GM12878 (cell line): Measurements from ENCODE around the gene BTBD6. TPM values are rescaled to one million over a fixed set of nuclear protein-coding genes. Genes with fewer than 3 reads are reported as not detected.

Source experiments
- ATAC-seq: fragments of 200-7000 bp; cut with Tn5 transposase; 3 replicates; pipeline ENCODE4 v1.9.1; 2020; ENCODE audit warnings: mild to moderate bottlenecking, moderate library complexity
- BruUV-seq: library from RNA; stranded (reverse); fragments of 400-500 nt; replicated peaks from 2 replicates; lab custom pipeline; 2021; lab: Mats Ljungman, UMichigan
- CTCF ChIA-PET: fragments of 300-600 bp; sonication (Branson Sonifier 250); formaldehyde crosslinking; extraction: SDS; loops from one replicate; lab custom pipeline; 2021; ENCODE audit warnings: inconsistent platforms; lab: Yijun Ruan, JAX
- POLR2A ChIA-PET: fragments of 350-600 bp; formaldehyde crosslinking; extraction: SDS; loops from one replicate; lab custom pipeline; 2021; ENCODE audit warnings: inconsistent platforms; lab: Charles Lee
- RAD21 ChIA-PET: fragments of 300-600 bp; sonication (Branson Sonifier 250); formaldehyde crosslinking; loops from one replicate; lab custom pipeline; 2023; ENCODE audit warnings: antibody characterized with exemption; ENCODE audit not compliant: unreplicated experiment; lab: Charles Lee
- SMC1A ChIA-PET: fragments of 300-600 bp; sonication (Branson Sonifier 250); formaldehyde crosslinking; loops from one replicate; lab custom pipeline; 2023; ENCODE audit not compliant: unreplicated experiment, uncharacterized antibody; lab: Charles Lee
- DNase-seq: peaks from one replicate; pipeline ENCODE4 v3.0.0-alpha.2; 2011; ENCODE audit warnings: low read depth, low spot score
- FAIRE-seq: peaks from 3 replicates; lab custom pipeline; 2011; peaks lifted over from hg19 to GRCh38; lab: Jason Lieb, UNC
- H2AFZ ChIP-seq: 2 replicates; pipeline ENCODE4 v1.6.0; 2011; ENCODE audit warnings: low read depth, low read length, control low read depth; ENCODE audit not compliant: control insufficient read depth
- H3K27ac ChIP-seq: 2 replicates; pipeline ENCODE4 v1.5.1; 2011; ENCODE audit warnings: control low read depth; ENCODE audit not compliant: control insufficient read depth, insufficient read depth
- H3K27me3 ChIP-seq, 2 experiments: replicated peaks in 1 of 2; 2 replicates each; pipeline versions ENCODE4 v1.6.0 to v1.6.1; 2011; ENCODE audit warnings: low read length in 1 of 2; ENCODE audit not compliant: control insufficient read depth in 2 of 2, insufficient read depth in 2 of 2
- H3K36me3 ChIP-seq, 2 experiments: 2 replicates each; pipeline ENCODE4 v1.5.1; 2011; ENCODE audit warnings: low read length in 1 of 2; ENCODE audit not compliant: control insufficient read depth in 2 of 2, insufficient read depth in 2 of 2
- H3K4me1 ChIP-seq: 2 replicates; pipeline ENCODE4 v1.6.1; 2011; ENCODE audit warnings: mild to moderate bottlenecking, low read length, moderate library complexity, mixed read lengths; ENCODE audit not compliant: control insufficient read depth, insufficient read depth
- H3K4me2 ChIP-seq: 2 replicates; pipeline ENCODE4 v1.6.0; 2011; ENCODE audit warnings: control low read depth; ENCODE audit not compliant: control insufficient read depth, insufficient read depth
- H3K4me3 ChIP-seq: fragments of 200-600 bp; sonication (generic); 2 replicates; pipeline ENCODE4 v1.5.1; 2016
- H3K79me2 ChIP-seq: 2 replicates; pipeline ENCODE4 v1.6.0; 2011; ENCODE audit warnings: low read length; ENCODE audit not compliant: control insufficient read depth, insufficient read depth
- H3K9ac ChIP-seq: 2 replicates; pipeline ENCODE4 v1.8.0; 2011; ENCODE audit warnings: low read length, control low read depth, mixed read lengths; ENCODE audit not compliant: control insufficient read depth, insufficient read depth
- H3K9me3 ChIP-seq: replicated peaks from 3 replicates; pipeline ENCODE4 v1.5.1; 2011; ENCODE audit warnings: mild to moderate bottlenecking, low read length; ENCODE audit not compliant: control insufficient read depth, insufficient read depth
- H4K20me1 ChIP-seq: 2 replicates; pipeline ENCODE4 v1.6.0; 2011; ENCODE audit not compliant: control insufficient read depth, insufficient read depth
- CBX5 ChIP-seq: sonication (generic); IDR thresholded peaks from 2 replicates; pipeline ENCODE4 v1.6.1; 2016; ENCODE audit warnings: low read depth, moderate library complexity, mild to moderate bottlenecking, inconsistent platforms
- KLF5 ChIP-seq: fragments of 450-650 bp; IDR thresholded peaks from 2 replicates; pipeline ENCODE4 v1.6.1; 2014; ENCODE audit warnings: mild to moderate bottlenecking; ENCODE audit not compliant: partially characterized antibody
- MTA2 ChIP-seq: fragments of 450-650 bp; IDR thresholded peaks from 2 replicates; pipeline ENCODE4 v1.6.1; 2016; ENCODE audit warnings: low read depth, mild to moderate bottlenecking, moderate library complexity
- MTA3 ChIP-seq: IDR thresholded peaks from 2 replicates; pipeline ENCODE4 v1.6.1; 2012; ENCODE audit warnings: low read length, inconsistent platforms, borderline replicate concordance
- MYC ChIP-seq: IDR thresholded peaks from 2 replicates; pipeline ENCODE4 v1.6.1; 2011; ENCODE audit warnings: mild to moderate bottlenecking, low read length, moderate library complexity, inconsistent platforms; ENCODE audit not compliant: insufficient read depth, insufficient replicate concordance, insufficient read length, severe bottlenecking
- NR2C1 ChIP-seq: fragments of 450-650 bp; IDR thresholded peaks from 2 replicates; pipeline ENCODE4 v1.6.1; 2017; ENCODE audit warnings: antibody characterized with exemption, mild to moderate bottlenecking, moderate library complexity
- NR2F1 ChIP-seq: fragments of 450-650 bp; conservative IDR thresholded peaks from 2 replicates; pipeline ENCODE4 v1.6.1; 2017; ENCODE audit warnings: mild to moderate bottlenecking
- POLR2AphosphoS5 ChIP-seq: IDR thresholded peaks from 2 replicates; pipeline ENCODE4 v1.6.1; 2011; ENCODE audit warnings: mild to moderate bottlenecking, low read length, inconsistent platforms
- SIN3A ChIP-seq: IDR thresholded peaks from 2 replicates; pipeline ENCODE4 v1.6.1; 2012; ENCODE audit warnings: low read depth, low read length, improper control_type of control experiment
- SIX5 ChIP-seq: IDR thresholded peaks from 2 replicates; pipeline ENCODE4 v1.6.1; 2011; ENCODE audit warnings: mild to moderate bottlenecking, low read depth, low read length, moderate library complexity; ENCODE audit not compliant: severe bottlenecking
- TBL1XR1 ChIP-seq: IDR thresholded peaks from 2 replicates; pipeline ENCODE4 v1.6.1; 2012; ENCODE audit warnings: low read depth, low read length, improper control_type of control experiment
- WRNIP1 ChIP-seq: IDR thresholded peaks from 2 replicates; pipeline ENCODE4 v1.6.1; 2011; ENCODE audit warnings: low read depth, low read length, improper control_type of control experiment, borderline replicate concordance
- ZNF274 ChIP-seq: IDR thresholded peaks from one replicate; pipeline ENCODE4 v1.8.0; 2011; ENCODE audit not compliant: insufficient read length, insufficient read depth
- WGBS: methylation state at CpG from one replicate; pipeline ENCODE4 v1.1.6; 2016; ENCODE audit warnings: low lambda C conversion rate; ENCODE audit not compliant: insufficient replicate concordance, insufficient coverage; ENCODE audit errors: missing lambda C conversion rate; 5-methylcytosine and 5-hydroxymethylcytosine counted together
- in situ Hi-C: fragments of 300-500 bp; cut with MboI; formaldehyde crosslinking; loops from 9 replicates; pipeline ENCODE4 v1.14.3; 2018; ENCODE audit warnings: mixed read lengths
- intact Hi-C: fragments of 100-400 bp; cut with micrococcal nuclease; formaldehyde crosslinking; loops from one replicate; pipeline ENCODE4 v1.14.2; 2022; ENCODE audit not compliant: unreplicated experiment
- polyA plus RNA-seq, 11 experiments: library from polyadenylated mRNA; depleted of rRNA in 4 of 11; unstranded in 6 of 11; stranded (reverse) in 5 of 11; fragments of >200 nt; fragmentation: Nextera tagmentation in 4 of 11; fragmentation: Illumina TruSeq in 1 of 11; extraction: Ambion mirVana in 4 of 11; extraction: Trizol in 1 of 11; gene quantifications; 1 replicate in 1 of 11; 2 replicates in 10 of 11; pipeline versions ENCODE4 v1.2.1 to v1.2.3, GENCODE V29; 2011 to 2016; ENCODE audit warnings: inconsistent platforms in 2 of 11, missing spikeins in 2 of 11, low read depth in 1 of 11
- total RNA-seq, 4 experiments: library from RNA; depleted of rRNA in 3 of 4; stranded (reverse); fragments of >200 nt in 3 of 4; fragmentation: Illumina TruSeq in 1 of 4; extraction: Trizol in 1 of 4; gene quantifications; 2 replicates each; pipeline versions ENCODE4 v1.2.1 to v1.2.3, GENCODE V29; 2013 to 2021
- TF ChIP-seq, protein P1 (sequence below): IDR thresholded peaks from 2 replicates; pipeline ENCODE4 v1.6.1; 2011; ENCODE audit warnings: borderline replicate concordance, low read depth, mild to moderate bottlenecking, moderate library complexity, low read length; ENCODE audit not compliant: insufficient read depth, poor library complexity, severe bottlenecking
- TF ChIP-seq, protein P2 (sequence below): IDR thresholded peaks from 2 replicates; pipeline ENCODE4 v1.6.1; 2012; ENCODE audit warnings: low read depth, low read length, improper control_type of control experiment
- TF ChIP-seq, protein P3 (sequence below): IDR thresholded peaks from 2 replicates; pipeline ENCODE4 v1.6.1; 2012; ENCODE audit warnings: mild to moderate bottlenecking, low read depth, low read length

Gene BTBD6
- total and polyA plus RNA-seq, 10 of the 15 experiments (the other 5 are each of a cell fraction or from before 2014, with no cell fraction given): 1.4 to 36.5 (median 15.8) TPM

DNA sequence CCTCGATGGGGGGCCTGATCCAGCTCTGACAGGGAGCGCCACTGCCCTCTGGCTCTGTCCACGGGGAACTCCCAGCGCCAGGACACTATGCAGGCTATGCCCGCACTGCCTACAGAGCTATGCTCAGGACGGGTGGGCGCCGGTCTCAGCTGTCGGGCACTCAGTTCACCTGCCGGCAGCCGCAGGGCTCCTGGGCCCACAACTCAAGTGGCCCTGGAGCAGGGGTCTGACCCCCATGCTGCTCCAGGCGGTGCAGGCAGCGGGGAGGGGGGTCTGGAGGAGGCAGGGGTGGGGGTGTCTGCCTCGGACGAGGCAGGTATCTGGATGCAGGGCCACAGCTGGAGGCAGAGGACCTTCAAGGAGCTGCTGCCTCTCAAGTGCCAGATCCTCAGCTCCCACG lies 38.7 kb upstream of the BTBD6 start:
- no peak overlapping the region for H3K27ac ChIP-seq
- no peak for TF ChIP-seq MYC
- TF ChIP-seq, protein P1, sequence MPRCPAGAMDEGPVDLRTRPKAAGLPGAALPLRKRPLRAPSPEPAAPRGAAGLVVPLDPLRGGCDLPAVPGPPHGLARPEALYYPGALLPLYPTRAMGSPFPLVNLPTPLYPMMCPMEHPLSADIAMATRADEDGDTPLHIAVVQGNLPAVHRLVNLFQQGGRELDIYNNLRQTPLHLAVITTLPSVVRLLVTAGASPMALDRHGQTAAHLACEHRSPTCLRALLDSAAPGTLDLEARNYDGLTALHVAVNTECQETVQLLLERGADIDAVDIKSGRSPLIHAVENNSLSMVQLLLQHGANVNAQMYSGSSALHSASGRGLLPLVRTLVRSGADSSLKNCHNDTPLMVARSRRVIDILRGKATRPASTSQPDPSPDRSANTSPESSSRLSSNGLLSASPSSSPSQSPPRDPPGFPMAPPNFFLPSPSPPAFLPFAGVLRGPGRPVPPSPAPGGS: no peak
- no peak for TF ChIP-seq SIN3A
- no peak for TF ChIP-seq NR2C1
- no peak for TF ChIP-seq POLR2AphosphoS5
- TF ChIP-seq WRNIP1: no peak
- no peak for TF ChIP-seq KLF5
- TF ChIP-seq SIX5: no peak
- TF ChIP-seq, protein P2, sequence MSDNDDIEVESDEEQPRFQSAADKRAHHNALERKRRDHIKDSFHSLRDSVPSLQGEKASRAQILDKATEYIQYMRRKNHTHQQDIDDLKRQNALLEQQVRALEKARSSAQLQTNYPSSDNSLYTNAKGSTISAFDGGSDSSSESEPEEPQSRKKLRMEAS: no peak
- TF ChIP-seq ZNF274: no peak
- no peak for TF ChIP-seq MTA3
- TF ChIP-seq MTA2: no peak
- TF ChIP-seq NR2F1: no peak
- TF ChIP-seq TBL1XR1: no peak
- TF ChIP-seq CBX5: no peak
- TF ChIP-seq, protein P3, sequence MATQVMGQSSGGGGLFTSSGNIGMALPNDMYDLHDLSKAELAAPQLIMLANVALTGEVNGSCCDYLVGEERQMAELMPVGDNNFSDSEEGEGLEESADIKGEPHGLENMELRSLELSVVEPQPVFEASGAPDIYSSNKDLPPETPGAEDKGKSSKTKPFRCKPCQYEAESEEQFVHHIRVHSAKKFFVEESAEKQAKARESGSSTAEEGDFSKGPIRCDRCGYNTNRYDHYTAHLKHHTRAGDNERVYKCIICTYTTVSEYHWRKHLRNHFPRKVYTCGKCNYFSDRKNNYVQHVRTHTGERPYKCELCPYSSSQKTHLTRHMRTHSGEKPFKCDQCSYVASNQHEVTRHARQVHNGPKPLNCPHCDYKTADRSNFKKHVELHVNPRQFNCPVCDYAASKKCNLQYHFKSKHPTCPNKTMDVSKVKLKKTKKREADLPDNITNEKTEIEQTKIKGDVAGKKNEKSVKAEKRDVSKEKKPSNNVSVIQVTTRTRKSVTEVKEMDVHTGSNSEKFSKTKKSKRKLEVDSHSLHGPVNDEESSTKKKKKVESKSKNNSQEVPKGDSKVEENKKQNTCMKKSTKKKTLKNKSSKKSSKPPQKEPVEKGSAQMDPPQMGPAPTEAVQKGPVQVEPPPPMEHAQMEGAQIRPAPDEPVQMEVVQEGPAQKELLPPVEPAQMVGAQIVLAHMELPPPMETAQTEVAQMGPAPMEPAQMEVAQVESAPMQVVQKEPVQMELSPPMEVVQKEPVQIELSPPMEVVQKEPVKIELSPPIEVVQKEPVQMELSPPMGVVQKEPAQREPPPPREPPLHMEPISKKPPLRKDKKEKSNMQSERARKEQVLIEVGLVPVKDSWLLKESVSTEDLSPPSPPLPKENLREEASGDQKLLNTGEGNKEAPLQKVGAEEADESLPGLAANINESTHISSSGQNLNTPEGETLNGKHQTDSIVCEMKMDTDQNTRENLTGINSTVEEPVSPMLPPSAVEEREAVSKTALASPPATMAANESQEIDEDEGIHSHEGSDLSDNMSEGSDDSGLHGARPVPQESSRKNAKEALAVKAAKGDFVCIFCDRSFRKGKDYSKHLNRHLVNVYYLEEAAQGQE: no peak
- TF ChIP-seq, all 136 proteins: peak for 0
- Histone ChIP-seq H4K20me1 (no peaks in the 10 kb centered on the region), H3K9ac (no peak overlapping the region), H2AFZ (no peak overlapping the region), H3K4me1 (no peaks in the 10 kb centered on the region), H3K79me2 (no peaks in the 10 kb centered on the region), H3K9me3 (no peaks in the 10 kb centered on the region), H3K36me3 (peaks cover 0 to 9% of the 10 kb centered on the region in 2 experiments; a peak in 2 of 4 replicates), H3K27me3 (no peaks in the 10 kb centered on the region), H3K4me2 (no peak overlapping the region), H3K4me3 (no peak overlapping the region)
- no peak for ATAC-seq
- SMC1A ChIA-PET: no interaction called here
- POLR2A ChIA-PET: no interaction called here
- RAD21 ChIA-PET: no interaction called here
- in situ Hi-C loops (no loop called here), intact Hi-C loops (no loop called here)
- 89% methylated on average over 13 of the region's 16 CpGs for WGBS
- FAIRE-seq: no peak
- DNase-seq: no peak
- CTCF ChIA-PET: no interaction called here
- no TSS peak for BruUV-seq
